Measurements from ENCODE around the gene PCK2. TPM values are rescaled to one million over a fixed set of nuclear protein-coding genes. Genes with fewer than 3 reads are reported as not detected.

Gene PCK2
- total RNA-seq, 6 experiments from 2014 or later = 19.9 to 27.6 (median 24.0) TPM

- Mint-ChIP-seq H3K27me3 (ENCODE audit: insufficient read depth) (peaks cover 26% of the 10 kb centered on the region), H3K36me3 (ENCODE audit: low read depth) (no peaks in the 10 kb centered on the region), H3K27ac (no peak overlapping the region), H3K4me1 (ENCODE audit: low read depth) (no peaks in the 10 kb centered on the region), H3K4me3 (no peak overlapping the region), H3K9me3 (no peaks in the 10 kb centered on the region)
- DNase-seq = no peak
- TF ChIP-seq CTCF (IDR thresholded peaks at IDR 0.05) = no peak
Measured at GRCh38 chr14:24085215-24085614, 8.9 kb upstream of the PCK2 start.

- H3K4me1 Mint-ChIP-seq (ENCODE audit: low read depth) = no peaks in the 10 kb centered on the region
- no peaks in the 10 kb centered on the region for H3K36me3 Mint-ChIP-seq (ENCODE audit: low read depth)
- no peaks in the 10 kb centered on the region for H3K9me3 Mint-ChIP-seq
- peaks cover 23% of the 10 kb centered on the region for H3K27me3 Mint-ChIP-seq (ENCODE audit: insufficient read depth)
- DNase-seq = no peak
- H3K27ac Mint-ChIP-seq = no peak overlapping the region
- H3K4me3 Mint-ChIP-seq = no peak overlapping the region
- TF ChIP-seq CTCF (IDR thresholded peaks at IDR 0.05) = no peak
Measured at GRCh38 chr14:24086193-24086955, 7.7 kb upstream of the PCK2 start.

GRCh38 chr14:24087004-24087403, 7.1 kb upstream of the PCK2 start:
- Mint-ChIP-seq H3K4me3 (no peak overlapping the region), H3K36me3 (ENCODE audit: low read depth) (no peaks in the 10 kb centered on the region), H3K27me3 (ENCODE audit: insufficient read depth) (peaks cover 21% of the 10 kb centered on the region)

GRCh38 chr14:24088095-24088494, 6.0 kb upstream of the PCK2 start:
- Mint-ChIP-seq H3K9me3 (no peaks in the 10 kb centered on the region), H3K27me3 (ENCODE audit: insufficient read depth) (peaks cover 14% of the 10 kb centered on the region), H3K36me3 (ENCODE audit: low read depth) (no peaks in the 10 kb centered on the region), H3K4me1 (ENCODE audit: low read depth) (peaks cover 3% of the 10 kb centered on the region), H3K27ac (no peak overlapping the region), H3K4me3 (no peak overlapping the region)
- no peak for TF ChIP-seq CTCF (IDR thresholded peaks at IDR 0.05)
- no peak for DNase-seq

More at GRCh38 chr14:24087004-24087403, 7.1 kb upstream of the PCK2 start:
- no peaks in the 10 kb centered on the region for H3K9me3 Mint-ChIP-seq
- DNase-seq = no peak
- TF ChIP-seq CTCF (IDR thresholded peaks at IDR 0.05) = no peak
- no peak overlapping the region for H3K27ac Mint-ChIP-seq
- H3K4me1 Mint-ChIP-seq (ENCODE audit: low read depth) = no peaks in the 10 kb centered on the region

GRCh38 chr14:24089890-24090289, 4.2 kb upstream of the PCK2 start:
- Mint-ChIP-seq H3K27me3 (ENCODE audit: insufficient read depth) (peaks cover 10% of the 10 kb centered on the region), H3K4me3 (no peak overlapping the region), H3K36me3 (ENCODE audit: low read depth) (no peaks in the 10 kb centered on the region), H3K4me1 (ENCODE audit: low read depth) (peaks cover 11% of the 10 kb centered on the region), H3K27ac (no peak overlapping the region), H3K9me3 (no peaks in the 10 kb centered on the region)
- DNase-seq = no peak
- TF ChIP-seq CTCF (IDR thresholded peaks at IDR 0.05) = no peak
